Right lobe of liver (tissue), 6 donors: Measurements from ENCODE around the gene CD3E. TPM values are rescaled to one million over a fixed set of nuclear protein-coding genes. Genes with fewer than 3 reads are reported as not detected.

Experiments
- ATAC-seq, 4 donors: fragments of 200-7000 bp; cut with Tn5 transposase; one replicate each; pipeline ENCODE4 v1.9.1; 2020; ENCODE audit warnings: mild to moderate bottlenecking in 4 of 4, moderate library complexity in 4 of 4
- DNase-seq, 3 donors: peaks; one replicate each; pipeline ENCODE4 v3.0.0-alpha.2; 2020
- H3K27ac ChIP-seq, 3 donors: fragments of 200-600 bp; one replicate each; pipeline ENCODE4 v1.8.0; 2022
- H3K27me3 ChIP-seq, 2 donors: fragments of 200-600 bp; one replicate each; pipeline ENCODE4 v1.8.0; 2022
- H3K36me3 ChIP-seq, 4 donors: fragments of 200-600 bp; sonication (generic) in 1 of 4; one replicate each; pipeline versions ENCODE4 v1.5.1 to v1.8.0; 2017 to 2022; ENCODE audit warnings: control low read depth in 1 of 4
- H3K4me1 ChIP-seq, 4 donors: fragments of 200-600 bp; sonication (generic) in 1 of 4; one replicate each; pipeline versions ENCODE4 v1.5.1 to v1.8.0; 2017 to 2022; ENCODE audit warnings: control low read depth in 1 of 4
- H3K4me3 ChIP-seq, 3 donors: fragments of 200-600 bp; one replicate each; pipeline ENCODE4 v1.8.0; 2022
- H3K9me3 ChIP-seq, 4 donors: fragments of 200-600 bp; sonication (generic) in 1 of 4; one replicate each; pipeline versions ENCODE4 v1.5.1 to v1.8.0; 2017 to 2022; ENCODE audit warnings: control low read depth in 1 of 4
- POLR2A ChIP-seq: fragments of 450-650 bp; IDR thresholded peaks from one replicate; pipeline ENCODE4 v1.6.1; 2017; ENCODE audit warnings: antibody characterized with exemption, mild to moderate bottlenecking
- WGBS: methylation state at CpG from one replicate; pipeline ENCODE4 v1.1.6; 2018; ENCODE audit warnings: low coverage, low lambda C conversion rate; ENCODE audit not compliant: insufficient coverage; ENCODE audit errors: missing lambda C conversion rate; 5-methylcytosine and 5-hydroxymethylcytosine counted together
- intact Hi-C, 2 donors: fragments of 100-400 bp; cut with DNase I; formaldehyde crosslinking; loops; one replicate each; pipeline versions ENCODE4 v1.11.2 to v1.14.1; 2022
- total RNA-seq, 6 experiments: library from RNA; depleted of rRNA in 2 of 6; stranded (reverse); fragments of >200 nt in 2 of 6; fragmentation: NEBNext Ultra II Directional in 3 of 6; extraction: Animal tissue kit (Norgen Biotek cat#: 25700) in 3 of 6; gene quantifications; one replicate each; pipeline versions ENCODE4 v1.1.0 to v1.2.4, GENCODE V29; 2016 to 2023
- TF ChIP-seq, protein P1 (sequence below), 4 donors: fragments of 200-600 bp in 3 of 4; fragments of 450-650 bp in 1 of 4; IDR thresholded peaks; one replicate each; pipeline versions ENCODE4 v1.5.1 to v1.8.0; 2016 to 2022; ENCODE audit warnings: antibody characterized with exemption in 4 of 4, mild to moderate bottlenecking in 2 of 4
- donor health status: DM: no; HTN: yes; CAD: no.
- donor health status: DM: no; HTN: no; CAD: no.
- donor health status: DM: no; HTN: no; CAD: no.
- donor health status: DM: no; HTN: yes; CAD: no.
- donor health status: DM: no; HTN: yes; CAD: no.

Gene CD3E
- total RNA-seq, 6 experiments from 2014 or later, result 0.55 to 1.5 (median 0.90) TPM

DNA sequence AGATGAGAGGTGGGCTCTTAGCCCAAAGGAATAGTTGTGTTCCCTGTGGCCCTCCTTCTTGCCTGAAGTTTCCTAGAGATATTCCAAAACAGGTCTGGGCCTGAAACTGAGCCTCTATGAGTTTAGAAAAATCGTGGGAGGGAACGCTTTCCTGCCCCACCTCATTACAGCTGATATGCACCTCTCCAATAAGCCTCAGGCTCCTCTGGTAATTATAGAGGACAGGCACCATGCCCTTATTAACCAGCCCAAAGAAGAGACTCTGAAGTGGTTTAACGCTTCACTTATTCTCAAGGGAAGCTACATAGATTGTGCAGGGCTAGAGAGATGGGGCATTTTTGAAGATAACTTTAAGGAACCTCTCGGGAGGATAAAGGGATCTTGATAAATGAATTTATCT lies 37.0 kb upstream of the CD3E start:
- no peak for DNase-seq
- Histone ChIP-seq H3K36me3 (no peaks in the 10 kb centered on the region), H3K4me1 (peaks cover 0 to 8% (median 4%) of the 10 kb centered on the region in 4 donors), H3K9me3 (no peaks in the 10 kb centered on the region), H3K27me3 (no peaks in the 10 kb centered on the region), H3K27ac (no peak overlapping the region), H3K4me3 (no peak overlapping the region)
- intact Hi-C loops, result no loop called here
- WGBS, result 70% methylated on average over 4 of the region's 4 CpGs
- no peak for ATAC-seq
- no peak for TF ChIP-seq POLR2A
- TF ChIP-seq, protein P1, sequence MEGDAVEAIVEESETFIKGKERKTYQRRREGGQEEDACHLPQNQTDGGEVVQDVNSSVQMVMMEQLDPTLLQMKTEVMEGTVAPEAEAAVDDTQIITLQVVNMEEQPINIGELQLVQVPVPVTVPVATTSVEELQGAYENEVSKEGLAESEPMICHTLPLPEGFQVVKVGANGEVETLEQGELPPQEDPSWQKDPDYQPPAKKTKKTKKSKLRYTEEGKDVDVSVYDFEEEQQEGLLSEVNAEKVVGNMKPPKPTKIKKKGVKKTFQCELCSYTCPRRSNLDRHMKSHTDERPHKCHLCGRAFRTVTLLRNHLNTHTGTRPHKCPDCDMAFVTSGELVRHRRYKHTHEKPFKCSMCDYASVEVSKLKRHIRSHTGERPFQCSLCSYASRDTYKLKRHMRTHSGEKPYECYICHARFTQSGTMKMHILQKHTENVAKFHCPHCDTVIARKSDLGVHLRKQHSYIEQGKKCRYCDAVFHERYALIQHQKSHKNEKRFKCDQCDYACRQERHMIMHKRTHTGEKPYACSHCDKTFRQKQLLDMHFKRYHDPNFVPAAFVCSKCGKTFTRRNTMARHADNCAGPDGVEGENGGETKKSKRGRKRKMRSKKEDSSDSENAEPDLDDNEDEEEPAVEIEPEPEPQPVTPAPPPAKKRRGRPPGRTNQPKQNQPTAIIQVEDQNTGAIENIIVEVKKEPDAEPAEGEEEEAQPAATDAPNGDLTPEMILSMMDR (IDR thresholded peaks at IDR 0.05), result no peak

DNA sequence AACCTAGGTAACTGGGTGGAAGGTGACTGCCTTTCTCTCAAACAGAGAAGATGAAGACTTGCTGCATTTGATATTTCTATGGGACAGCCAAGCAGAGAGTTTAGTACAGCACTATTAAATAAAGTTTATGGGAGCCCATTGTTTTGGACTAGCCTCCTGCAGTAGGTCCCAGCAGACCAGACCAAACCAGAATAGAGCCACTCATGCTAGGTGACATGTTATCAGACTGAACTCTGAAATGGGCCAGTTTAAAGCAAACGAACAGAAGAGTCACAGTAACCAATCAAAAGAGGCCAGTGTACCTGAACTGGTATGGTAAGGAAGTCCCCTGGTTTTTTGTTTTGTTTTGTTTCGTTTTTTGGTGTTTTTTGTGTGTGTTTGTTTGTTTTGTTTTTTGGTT lies 32.5 kb upstream of the CD3E start:
- no peaks in the 10 kb centered on the region for H3K9me3 ChIP-seq
- intact Hi-C loops, result no loop called here
- no peak for ATAC-seq
- H3K36me3 ChIP-seq, result no peaks in the 10 kb centered on the region
- TF ChIP-seq, protein P1 (IDR thresholded peaks at IDR 0.05), result no peak
- TF ChIP-seq POLR2A, result no peak
- no peak overlapping the region for H3K4me3 ChIP-seq
- H3K27ac ChIP-seq, result no peak overlapping the region
- 52% methylated on average over 2 of the region's 2 CpGs for WGBS
- no peaks in the 10 kb centered on the region for H3K4me1 ChIP-seq
- no peaks in the 10 kb centered on the region for H3K27me3 ChIP-seq
- DNase-seq, result no peak

GRCh38 chr11:118274186-118274585 lies 30.3 kb upstream of the CD3E start:
- ATAC-seq (no peak), DNase-seq (no peak)
- Histone ChIP-seq H3K27me3 (no peaks in the 10 kb centered on the region), H3K4me1 (no peaks in the 10 kb centered on the region), H3K27ac (no peak overlapping the region), H3K4me3 (no peak overlapping the region), H3K36me3 (no peaks in the 10 kb centered on the region), H3K9me3 (no peaks in the 10 kb centered on the region)
- WGBS, result 81% methylated on average over 2 of the region's 2 CpGs
- intact Hi-C loops, result no loop called here
- TF ChIP-seq, protein P1 (IDR thresholded peaks at IDR 0.05), result no peak
- TF ChIP-seq POLR2A, result no peak

- WGBS, result 48% methylated on average over 4 of the region's 4 CpGs
- Histone ChIP-seq H3K4me3 (no peak overlapping the region), H3K27ac (no peak overlapping the region), H3K9me3 (no peaks in the 10 kb centered on the region), H3K27me3 (no peaks in the 10 kb centered on the region), H3K36me3 (no peaks in the 10 kb centered on the region), H3K4me1 (no peaks in the 10 kb centered on the region)
- TF ChIP-seq, protein P1 (IDR thresholded peaks at IDR 0.05), result no peak
- no peak for TF ChIP-seq POLR2A
- ATAC-seq (peak in 3 of 4 donors; percentile 14 to 52 (median 21)), DNase-seq (no peak)
- intact Hi-C loops, result no loop called here
These were observed 29.4 kb upstream of the CD3E start for GRCh38 chr11:118275176-118275575.

- H3K4me1 ChIP-seq, result no peaks in the 10 kb centered on the region
- intact Hi-C loops, result no loop called here
- no peak overlapping the region for H3K4me3 ChIP-seq
- H3K27ac ChIP-seq, result no peak overlapping the region
- H3K27me3 ChIP-seq, result no peaks in the 10 kb centered on the region
- no peaks in the 10 kb centered on the region for H3K9me3 ChIP-seq
- no peaks in the 10 kb centered on the region for H3K36me3 ChIP-seq
- no peak for ATAC-seq
- no peak for DNase-seq
- TF ChIP-seq, protein P1 (IDR thresholded peaks at IDR 0.05), result no peak
- TF ChIP-seq POLR2A, result no peak
- WGBS, result no CpG with 5 or more reads among the region's 1 CpG
These were observed 28.1 kb upstream of the CD3E start for GRCh38 chr11:118276422-118276821.
